ENCODE data around the gene PRAMEF5. TPM values are rescaled to one million over a fixed set of nuclear protein-coding genes. Genes with fewer than 3 reads are reported as not detected.

PRAMEF5 gene
- not detected in 2 replicates for total RNA-seq

GRCh38 chr1:13253898-13254297, at the start of gene PRAMEF5:
TSS of gene PRAMEF5 (plus strand) at chr1:13254198. CDS start at chr1:13259269, 5,071 bp downstream.

GRCh38 chr1:13225675-13226204, 28.3 kb upstream of the PRAMEF5 start, which contains the start of gene PRAMEF18:
TSS of gene PRAMEF18 (minus strand) at chr1:13226154. CDS start at chr1:13226106, 48 bp downstream.

GRCh38 chr1:13285037-13285436, 31.0 kb downstream of the PRAMEF5 start, which contains the start of gene PRAMEF8:
TSS of gene PRAMEF8 (minus strand) at chr1:13285137. CDS start at chr1:13284091, 1,046 bp downstream.

GRCh38 chr1:13303239-13303638, 49.2 kb downstream of the PRAMEF5 start, which contains the start of gene PRAMEF33:
TSS of gene PRAMEF33 (plus strand) at chr1:13303539. CDS start at chr1:13305955, 2,416 bp downstream.

Small RNAs within 50 kb of the gene (small RNA-seq; reads per million reads assigned to genes)
- not detected for gene RNU6-771P

Other genes starting within 250 kb of the PRAMEF5 start
- gene PRAMEF27, start 197.6 kb upstream of the PRAMEF5 start, total RNA-seq = not detected in 2 replicates
- not detected in 2 replicates for gene HNRNPCL3, start 193.4 kb upstream of the PRAMEF5 start, total RNA-seq
- gene PRAMEF25, start 183.4 kb upstream of the PRAMEF5 start, total RNA-seq = not detected in 2 replicates
- not detected in 2 replicates for gene HNRNPCL2, start 137.3 kb upstream of the PRAMEF5 start, total RNA-seq
- not detected in 2 replicates for gene PRAMEF26, start 98.2 kb upstream of the PRAMEF5 start, total RNA-seq
- not detected in 2 replicates for gene HNRNPCL4, start 88.6 kb upstream of the PRAMEF5 start, total RNA-seq
- not detected in 2 replicates for gene PRAMEF9, start 82.3 kb upstream of the PRAMEF5 start, total RNA-seq
- not detected in 2 replicates for gene PRAMEF13, start 52.8 kb upstream of the PRAMEF5 start, total RNA-seq
- gene PRAMEF18, start 28.0 kb upstream of the PRAMEF5 start, total RNA-seq = not detected in 2 replicates
- gene PRAMEF8, start 30.9 kb downstream of the PRAMEF5 start, total RNA-seq = not detected in 2 replicates
- gene PRAMEF33, start 49.3 kb downstream of the PRAMEF5 start, total RNA-seq = not detected in 2 replicates
- not detected in 2 replicates for gene PRAMEF15, start 61.4 kb downstream of the PRAMEF5 start, total RNA-seq
- gene PRAMEF14, start 92.9 kb downstream of the PRAMEF5 start, total RNA-seq = not detected in 2 replicates
- gene PRAMEF19, start 117.7 kb downstream of the PRAMEF5 start, total RNA-seq = not detected in 2 replicates
- not detected in 2 replicates for gene PRAMEF17, start 135.4 kb downstream of the PRAMEF5 start, total RNA-seq
- not detected in 2 replicates for gene PRAMEF20, start 156.3 kb downstream of the PRAMEF5 start, total RNA-seq

All from placental epithelial cell (primary cell).